HepG2 (cell line): ENCODE data around the gene GBA2. TPM values are rescaled to one million over a fixed set of nuclear protein-coding genes. Genes with fewer than 3 reads are reported as not detected.
A peak's percentile ranks its signal among the peaks of the same experiment; 100 is the strongest.

ENCODE experiments used
- BHLHE40 ChIP-seq: IDR thresholded peaks from 2 replicates; pipeline ENCODE4 v1.6.1; 2011; ENCODE audit warnings: low read length, improper control_type of control experiment
- BRD4 ChIP-seq: sonication (generic); formaldehyde crosslinking; IDR thresholded peaks from 2 replicates; pipeline ENCODE4 v1.4.0; 2020; ENCODE audit warnings: missing genetic modification reagents
- CC2D1A ChIP-seq: sonication (generic); formaldehyde crosslinking; IDR thresholded peaks from 2 replicates; pipeline ENCODE4 v1.8.1; 2023; ENCODE audit warnings: mild to moderate bottlenecking, missing genetic modification reagents
- HNRNPH1 ChIP-seq: fragments of 200-400 bp; formaldehyde crosslinking; optimal IDR thresholded peaks from 2 replicates; pipeline ENCODE3; 2017; ENCODE audit warnings: mild to moderate bottlenecking, low read depth, low read length
- JUND ChIP-seq: sonication (generic); formaldehyde crosslinking; IDR thresholded peaks from 2 replicates; pipeline ENCODE4 v1.8.0; 2022; ENCODE audit warnings: mild to moderate bottlenecking, missing genetic modification reagents
- KLF11 ChIP-seq: IDR thresholded peaks from 2 replicates; pipeline ENCODE4 v1.6.1; 2016; ENCODE audit warnings: missing compliant biosample characterization
- MBNL3 ChIP-seq: fragments of 250-450 bp; sonication (Bioruptor Pico); conservative IDR thresholded peaks from 2 replicates; pipeline ENCODE4 v1.8.0; 2022; ENCODE audit warnings: mild to moderate bottlenecking, inconsistent platforms
- PPARG ChIP-seq: conservative IDR thresholded peaks from 2 replicates; pipeline ENCODE4 v1.6.1; 2016; ENCODE audit warnings: missing biosample characterization, missing genetic modification reagents
- TBX2 ChIP-seq: sonication (generic); formaldehyde crosslinking; IDR thresholded peaks from 2 replicates; pipeline ENCODE4 v1.5.0; 2020; ENCODE audit warnings: missing genetic modification reagents, mild to moderate bottlenecking, borderline replicate concordance
- ZEB1 ChIP-seq: IDR thresholded peaks from 2 replicates; pipeline ENCODE4 v1.6.1; 2012; ENCODE audit warnings: mild to moderate bottlenecking, low read depth, inconsistent platforms; ENCODE audit not compliant: insufficient replicate concordance
- ZNF224 ChIP-seq: sonication (generic); formaldehyde crosslinking; IDR thresholded peaks from 2 replicates; pipeline ENCODE4 v1.5.0; 2020; ENCODE audit warnings: mild to moderate bottlenecking, missing genetic modification reagents
- ZNF468 ChIP-seq: sonication (generic); formaldehyde crosslinking; IDR thresholded peaks from 2 replicates; pipeline ENCODE4 v1.8.0; 2022; ENCODE audit warnings: mild to moderate bottlenecking, moderate library complexity, missing genetic modification reagents
- polyA plus RNA-seq, 8 experiments: library from polyadenylated mRNA; depleted of rRNA in 3 of 8; stranded (reverse) in 7 of 8; unstranded in 1 of 8; fragments of >200 nt; fragmentation: Illumina TruSeq in 4 of 8; extraction: Trizol in 4 of 8; gene quantifications; 2 replicates each; pipeline versions ENCODE4 v1.2.1 to v1.2.3, GENCODE V29; 2011 to 2016; ENCODE audit warnings: low read depth in 4 of 8, missing spikeins in 1 of 8, mixed read lengths in 1 of 8; ENCODE audit not compliant: insufficient read depth in 1 of 8
- total RNA-seq, 5 experiments: library from RNA; depleted of rRNA; stranded (reverse); fragments of >200 nt; fragmentation: Illumina TruSeq; extraction: Trizol; gene quantifications; 2 replicates each; pipeline ENCODE4 v1.2.3, GENCODE V29; 2016; ENCODE audit warnings: low read depth in 1 of 5
- TF ChIP-seq, protein P1 (sequence below): sonication (generic); formaldehyde crosslinking; IDR thresholded peaks from 2 replicates; pipeline ENCODE4 v1.4.0; 2020; ENCODE audit warnings: missing genetic modification reagents
- TF ChIP-seq, protein P2 (sequence below): sonication (generic); formaldehyde crosslinking; IDR thresholded peaks from 2 replicates; pipeline ENCODE4 v1.4.0; 2020; ENCODE audit warnings: missing genetic modification reagents, borderline replicate concordance
- TF ChIP-seq, protein P3 (sequence below): sonication (generic); formaldehyde crosslinking; IDR thresholded peaks from 2 replicates; pipeline ENCODE4 v1.5.1; 2020; ENCODE audit warnings: missing genetic modification reagents, mild to moderate bottlenecking, borderline replicate concordance
- TF ChIP-seq, protein P4 (sequence below): sonication (generic); formaldehyde crosslinking; IDR thresholded peaks from 2 replicates; pipeline ENCODE4 v1.4.0; 2020; ENCODE audit warnings: missing genetic modification reagents

The GBA2 gene
- total and polyA plus RNA-seq, 2 of the 13 experiments (the other 11 are each of a cell fraction or from before 2014, with no cell fraction given): 37.5 to 86.1 TPM

DNA sequence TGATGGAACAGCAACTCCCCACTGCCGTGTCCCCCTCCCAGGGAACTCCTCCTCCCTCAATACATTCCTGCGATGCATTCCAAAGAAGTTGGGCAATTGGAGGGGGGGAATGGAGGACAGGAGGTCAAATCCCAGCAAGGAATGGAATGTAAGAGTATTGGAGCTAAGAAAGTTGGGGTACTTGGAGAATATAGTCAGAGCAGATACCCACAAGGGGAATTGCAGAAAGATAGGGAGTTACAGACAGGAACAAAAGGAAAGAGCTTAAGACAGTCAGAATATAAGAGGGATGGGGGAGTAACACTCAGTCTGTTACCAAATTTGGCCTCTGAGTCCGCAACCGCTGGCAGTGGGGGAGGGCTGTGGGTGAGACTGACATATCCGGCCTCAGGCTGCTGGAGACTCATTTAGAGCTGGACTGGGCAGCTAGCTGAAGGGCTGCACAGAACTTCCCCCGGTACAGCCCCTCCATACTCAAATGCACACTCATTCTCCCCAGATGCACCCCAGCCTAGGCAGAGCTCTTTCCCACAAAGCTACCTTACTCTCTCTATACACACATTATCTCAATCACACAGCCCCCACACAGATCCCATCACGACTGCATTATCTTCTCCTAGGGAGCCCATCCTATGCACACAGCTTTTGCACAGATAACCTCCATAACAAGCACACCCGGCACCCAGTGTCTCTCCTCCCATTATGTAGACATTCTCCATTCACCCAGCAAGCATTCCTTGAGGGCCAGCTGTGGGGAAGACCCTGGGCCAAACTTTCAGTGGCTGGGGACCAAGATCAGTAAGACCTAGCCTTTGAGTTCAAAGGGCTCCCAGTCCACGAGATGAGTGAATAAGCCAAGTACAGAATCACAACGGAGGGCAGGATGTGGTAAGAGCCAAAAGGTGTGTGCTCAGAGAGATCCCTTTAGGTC lies 20.7 kb downstream of the GBA2 start (continued):
- TF ChIP-seq, protein P1, sequence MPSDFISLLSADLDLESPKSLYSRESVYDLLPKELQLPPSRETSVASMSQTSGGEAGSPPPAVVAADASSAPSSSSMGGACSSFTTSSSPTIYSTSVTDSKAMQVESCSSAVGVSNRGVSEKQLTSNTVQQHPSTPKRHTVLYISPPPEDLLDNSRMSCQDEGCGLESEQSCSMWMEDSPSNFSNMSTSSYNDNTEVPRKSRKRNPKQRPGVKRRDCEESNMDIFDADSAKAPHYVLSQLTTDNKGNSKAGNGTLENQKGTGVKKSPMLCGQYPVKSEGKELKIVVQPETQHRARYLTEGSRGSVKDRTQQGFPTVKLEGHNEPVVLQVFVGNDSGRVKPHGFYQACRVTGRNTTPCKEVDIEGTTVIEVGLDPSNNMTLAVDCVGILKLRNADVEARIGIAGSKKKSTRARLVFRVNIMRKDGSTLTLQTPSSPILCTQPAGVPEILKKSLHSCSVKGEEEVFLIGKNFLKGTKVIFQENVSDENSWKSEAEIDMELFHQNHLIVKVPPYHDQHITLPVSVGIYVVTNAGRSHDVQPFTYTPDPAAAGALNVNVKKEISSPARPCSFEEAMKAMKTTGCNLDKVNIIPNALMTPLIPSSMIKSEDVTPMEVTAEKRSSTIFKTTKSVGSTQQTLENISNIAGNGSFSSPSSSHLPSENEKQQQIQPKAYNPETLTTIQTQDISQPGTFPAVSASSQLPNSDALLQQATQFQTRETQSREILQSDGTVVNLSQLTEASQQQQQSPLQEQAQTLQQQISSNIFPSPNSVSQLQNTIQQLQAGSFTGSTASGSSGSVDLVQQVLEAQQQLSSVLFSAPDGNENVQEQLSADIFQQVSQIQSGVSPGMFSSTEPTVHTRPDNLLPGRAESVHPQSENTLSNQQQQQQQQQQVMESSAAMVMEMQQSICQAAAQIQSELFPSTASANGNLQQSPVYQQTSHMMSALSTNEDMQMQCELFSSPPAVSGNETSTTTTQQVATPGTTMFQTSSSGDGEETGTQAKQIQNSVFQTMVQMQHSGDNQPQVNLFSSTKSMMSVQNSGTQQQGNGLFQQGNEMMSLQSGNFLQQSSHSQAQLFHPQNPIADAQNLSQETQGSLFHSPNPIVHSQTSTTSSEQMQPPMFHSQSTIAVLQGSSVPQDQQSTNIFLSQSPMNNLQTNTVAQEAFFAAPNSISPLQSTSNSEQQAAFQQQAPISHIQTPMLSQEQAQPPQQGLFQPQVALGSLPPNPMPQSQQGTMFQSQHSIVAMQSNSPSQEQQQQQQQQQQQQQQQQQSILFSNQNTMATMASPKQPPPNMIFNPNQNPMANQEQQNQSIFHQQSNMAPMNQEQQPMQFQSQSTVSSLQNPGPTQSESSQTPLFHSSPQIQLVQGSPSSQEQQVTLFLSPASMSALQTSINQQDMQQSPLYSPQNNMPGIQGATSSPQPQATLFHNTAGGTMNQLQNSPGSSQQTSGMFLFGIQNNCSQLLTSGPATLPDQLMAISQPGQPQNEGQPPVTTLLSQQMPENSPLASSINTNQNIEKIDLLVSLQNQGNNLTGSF (CRISPR knock-in tag): no peak
- TF ChIP-seq MBNL3 (CRISPR knock-in tag) (no peak), TBX2 (no peak), JUND (CRISPR knock-in tag) (no peak), ZEB1 (no peak), KLF11 (no peak), BHLHE40 (no peak), PPARG (no peak), ZNF224 (CRISPR knock-in tag) (no peak), BRD4 (CRISPR knock-in tag) (no peak), CC2D1A (CRISPR knock-in tag) (no peak), HNRNPH1 (no peak), ZNF468 (CRISPR knock-in tag) (no peak)
- TF ChIP-seq, protein P2, sequence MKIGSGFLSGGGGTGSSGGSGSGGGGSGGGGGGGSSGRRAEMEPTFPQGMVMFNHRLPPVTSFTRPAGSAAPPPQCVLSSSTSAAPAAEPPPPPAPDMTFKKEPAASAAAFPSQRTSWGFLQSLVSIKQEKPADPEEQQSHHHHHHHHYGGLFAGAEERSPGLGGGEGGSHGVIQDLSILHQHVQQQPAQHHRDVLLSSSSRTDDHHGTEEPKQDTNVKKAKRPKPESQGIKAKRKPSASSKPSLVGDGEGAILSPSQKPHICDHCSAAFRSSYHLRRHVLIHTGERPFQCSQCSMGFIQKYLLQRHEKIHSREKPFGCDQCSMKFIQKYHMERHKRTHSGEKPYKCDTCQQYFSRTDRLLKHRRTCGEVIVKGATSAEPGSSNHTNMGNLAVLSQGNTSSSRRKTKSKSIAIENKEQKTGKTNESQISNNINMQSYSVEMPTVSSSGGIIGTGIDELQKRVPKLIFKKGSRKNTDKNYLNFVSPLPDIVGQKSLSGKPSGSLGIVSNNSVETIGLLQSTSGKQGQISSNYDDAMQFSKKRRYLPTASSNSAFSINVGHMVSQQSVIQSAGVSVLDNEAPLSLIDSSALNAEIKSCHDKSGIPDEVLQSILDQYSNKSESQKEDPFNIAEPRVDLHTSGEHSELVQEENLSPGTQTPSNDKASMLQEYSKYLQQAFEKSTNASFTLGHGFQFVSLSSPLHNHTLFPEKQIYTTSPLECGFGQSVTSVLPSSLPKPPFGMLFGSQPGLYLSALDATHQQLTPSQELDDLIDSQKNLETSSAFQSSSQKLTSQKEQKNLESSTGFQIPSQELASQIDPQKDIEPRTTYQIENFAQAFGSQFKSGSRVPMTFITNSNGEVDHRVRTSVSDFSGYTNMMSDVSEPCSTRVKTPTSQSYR (CRISPR knock-in tag): peak; percentile 47; the same call in 1 of the 2 replicates
- TF ChIP-seq, protein P3, sequence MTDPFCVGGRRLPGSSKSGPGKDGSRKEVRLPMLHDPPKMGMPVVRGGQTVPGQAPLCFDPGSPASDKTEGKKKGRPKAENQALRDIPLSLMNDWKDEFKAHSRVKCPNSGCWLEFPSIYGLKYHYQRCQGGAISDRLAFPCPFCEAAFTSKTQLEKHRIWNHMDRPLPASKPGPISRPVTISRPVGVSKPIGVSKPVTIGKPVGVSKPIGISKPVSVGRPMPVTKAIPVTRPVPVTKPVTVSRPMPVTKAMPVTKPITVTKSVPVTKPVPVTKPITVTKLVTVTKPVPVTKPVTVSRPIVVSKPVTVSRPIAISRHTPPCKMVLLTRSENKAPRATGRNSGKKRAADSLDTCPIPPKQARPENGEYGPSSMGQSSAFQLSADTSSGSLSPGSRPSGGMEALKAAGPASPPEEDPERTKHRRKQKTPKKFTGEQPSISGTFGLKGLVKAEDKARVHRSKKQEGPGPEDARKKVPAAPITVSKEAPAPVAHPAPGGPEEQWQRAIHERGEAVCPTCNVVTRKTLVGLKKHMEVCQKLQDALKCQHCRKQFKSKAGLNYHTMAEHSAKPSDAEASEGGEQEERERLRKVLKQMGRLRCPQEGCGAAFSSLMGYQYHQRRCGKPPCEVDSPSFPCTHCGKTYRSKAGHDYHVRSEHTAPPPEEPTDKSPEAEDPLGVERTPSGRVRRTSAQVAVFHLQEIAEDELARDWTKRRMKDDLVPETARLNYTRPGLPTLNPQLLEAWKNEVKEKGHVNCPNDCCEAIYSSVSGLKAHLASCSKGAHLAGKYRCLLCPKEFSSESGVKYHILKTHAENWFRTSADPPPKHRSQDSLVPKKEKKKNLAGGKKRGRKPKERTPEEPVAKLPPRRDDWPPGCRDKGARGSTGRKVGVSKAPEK (CRISPR knock-in tag): no peak
- TF ChIP-seq, protein P4, sequence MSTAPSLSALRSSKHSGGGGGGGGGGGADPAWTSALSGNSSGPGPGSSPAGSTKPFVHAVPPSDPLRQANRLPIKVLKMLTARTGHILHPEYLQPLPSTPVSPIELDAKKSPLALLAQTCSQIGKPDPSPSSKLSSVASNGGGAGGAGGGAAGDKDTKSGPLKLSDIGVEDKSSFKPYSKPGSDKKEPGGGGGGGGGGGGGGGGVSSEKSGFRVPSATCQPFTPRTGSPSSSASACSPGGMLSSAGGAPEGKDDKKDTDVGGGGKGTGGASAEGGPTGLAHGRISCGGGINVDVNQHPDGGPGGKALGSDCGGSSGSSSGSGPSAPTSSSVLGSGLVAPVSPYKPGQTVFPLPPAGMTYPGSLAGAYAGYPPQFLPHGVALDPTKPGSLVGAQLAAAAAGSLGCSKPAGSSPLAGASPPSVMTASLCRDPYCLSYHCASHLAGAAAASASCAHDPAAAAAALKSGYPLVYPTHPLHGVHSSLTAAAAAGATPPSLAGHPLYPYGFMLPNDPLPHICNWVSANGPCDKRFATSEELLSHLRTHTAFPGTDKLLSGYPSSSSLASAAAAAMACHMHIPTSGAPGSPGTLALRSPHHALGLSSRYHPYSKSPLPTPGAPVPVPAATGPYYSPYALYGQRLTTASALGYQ (CRISPR knock-in tag): no peak
